Superior temporal gyrus (tissue), 1 donor: ENCODE measurements around the gene ATOSB.
"Not testable (repeated sequence)": the region's sequence is repeated elsewhere in the genome, so short reads cannot be mapped to it uniquely, and the experiment has no call there.

Experiments
- DNase-seq: peaks from one replicate; pipeline ENCODE4 v3.0.0-alpha.2; 2016; ENCODE audit errors: extremely low spot score

ATOSB gene, protein sequence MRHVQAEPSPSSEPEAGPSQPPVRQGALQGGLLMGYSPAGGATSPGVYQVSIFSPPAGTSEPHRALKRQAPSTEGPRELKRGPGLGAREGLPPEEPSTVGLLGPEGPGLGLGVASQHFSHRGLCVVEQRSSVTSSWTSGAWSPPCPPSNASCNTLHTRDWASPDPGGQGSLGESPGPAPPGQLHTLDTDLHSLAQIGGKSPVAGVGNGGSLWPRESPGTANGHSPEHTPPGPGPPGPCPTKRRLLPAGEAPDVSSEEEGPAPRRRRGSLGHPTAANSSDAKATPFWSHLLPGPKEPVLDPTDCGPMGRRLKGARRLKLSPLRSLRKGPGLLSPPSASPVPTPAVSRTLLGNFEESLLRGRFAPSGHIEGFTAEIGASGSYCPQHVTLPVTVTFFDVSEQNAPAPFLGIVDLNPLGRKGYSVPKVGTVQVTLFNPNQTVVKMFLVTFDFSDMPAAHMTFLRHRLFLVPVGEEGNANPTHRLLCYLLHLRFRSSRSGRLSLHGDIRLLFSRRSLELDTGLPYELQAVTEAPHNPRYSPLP

DNA sequence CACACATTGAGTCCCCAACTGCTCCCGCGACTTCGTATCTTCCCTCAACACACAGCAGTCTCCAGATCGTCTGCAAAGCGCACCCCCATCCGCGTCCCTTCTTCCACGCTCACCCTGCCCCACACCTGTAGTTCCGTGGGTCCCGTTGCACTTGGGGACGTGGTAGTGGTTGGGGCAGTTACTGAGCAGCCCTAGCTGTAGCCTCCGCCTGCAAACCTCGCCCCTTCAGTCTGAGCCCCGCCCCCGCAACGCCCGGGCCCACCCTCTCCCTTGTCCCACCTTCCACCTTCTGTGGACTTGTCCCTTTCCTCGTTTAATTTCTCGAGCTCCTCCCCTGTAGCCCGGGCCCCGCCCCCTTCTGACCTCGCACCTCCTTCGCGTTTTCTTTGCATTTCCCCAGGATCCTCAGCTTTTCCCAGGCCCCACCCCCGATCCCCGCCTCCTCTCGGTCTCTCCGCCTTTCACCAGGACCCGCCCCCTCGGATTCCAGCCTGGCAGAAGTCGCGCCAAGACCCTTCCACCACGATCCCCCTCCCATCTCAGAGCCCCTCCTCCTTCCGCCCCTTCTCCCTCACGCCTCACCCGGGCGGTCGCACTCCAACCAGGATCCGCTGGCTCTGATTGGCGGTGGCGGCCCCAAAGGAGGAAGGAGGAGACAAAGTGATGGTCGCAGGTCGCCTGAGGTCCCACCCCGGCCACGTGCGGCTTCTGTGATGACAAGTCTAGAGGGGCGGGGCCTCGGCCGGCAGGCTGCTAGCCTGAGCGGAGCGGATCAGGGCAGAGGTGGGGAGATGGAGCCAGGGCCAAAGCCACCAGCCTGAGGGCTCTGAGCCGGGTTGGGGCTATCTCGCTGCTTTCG lies at the start of gene ATOSB:
ATOSB (minus strand) TSS at position 183 of the 859 bp plus-strand sequence. CDS start 7,588 bp downstream, outside the sequence.
- peak; percentile 55 for DNase-seq

DNA sequence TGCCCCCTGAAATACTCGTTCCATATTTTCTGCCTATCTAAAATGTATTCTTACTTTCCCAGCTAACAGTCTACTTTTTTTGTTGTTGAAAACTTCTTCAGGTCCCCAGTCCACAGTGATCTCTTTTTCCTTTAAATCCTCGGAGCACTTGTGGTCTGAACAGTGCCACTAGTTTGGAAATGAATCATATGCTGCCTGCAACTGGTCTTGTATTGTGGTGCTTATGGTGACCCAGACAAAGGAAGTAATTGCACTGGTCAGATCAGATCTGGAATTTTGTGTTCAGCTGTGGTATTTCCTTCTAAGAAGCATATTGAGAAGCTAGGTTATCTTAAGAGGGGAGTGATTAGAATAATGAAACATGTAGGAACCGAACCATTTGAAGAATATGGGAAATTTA lies 49.0 kb upstream of the ATOSB start:
- no peak for DNase-seq

DNA sequence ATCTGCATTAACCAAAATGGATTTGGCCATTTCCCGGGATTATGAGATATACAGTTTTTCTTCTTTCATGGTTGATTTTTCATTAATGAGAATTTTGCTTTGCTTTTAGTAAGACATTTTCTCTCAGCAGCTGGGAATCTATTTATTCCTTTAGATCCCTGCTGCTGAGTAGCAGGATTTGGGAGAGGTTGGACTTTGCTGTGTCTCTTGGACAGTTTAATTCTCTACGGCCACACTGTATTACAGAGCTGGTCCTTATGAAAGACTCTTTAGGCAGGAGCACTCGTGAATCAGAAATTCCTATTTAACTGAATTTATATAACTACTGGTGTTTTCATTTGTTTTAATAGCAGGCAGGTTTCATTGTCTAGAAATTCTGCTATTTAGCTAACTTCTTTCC lies 47.8 kb upstream of the ATOSB start:
- DNase-seq, result peak; percentile 30

DNA sequence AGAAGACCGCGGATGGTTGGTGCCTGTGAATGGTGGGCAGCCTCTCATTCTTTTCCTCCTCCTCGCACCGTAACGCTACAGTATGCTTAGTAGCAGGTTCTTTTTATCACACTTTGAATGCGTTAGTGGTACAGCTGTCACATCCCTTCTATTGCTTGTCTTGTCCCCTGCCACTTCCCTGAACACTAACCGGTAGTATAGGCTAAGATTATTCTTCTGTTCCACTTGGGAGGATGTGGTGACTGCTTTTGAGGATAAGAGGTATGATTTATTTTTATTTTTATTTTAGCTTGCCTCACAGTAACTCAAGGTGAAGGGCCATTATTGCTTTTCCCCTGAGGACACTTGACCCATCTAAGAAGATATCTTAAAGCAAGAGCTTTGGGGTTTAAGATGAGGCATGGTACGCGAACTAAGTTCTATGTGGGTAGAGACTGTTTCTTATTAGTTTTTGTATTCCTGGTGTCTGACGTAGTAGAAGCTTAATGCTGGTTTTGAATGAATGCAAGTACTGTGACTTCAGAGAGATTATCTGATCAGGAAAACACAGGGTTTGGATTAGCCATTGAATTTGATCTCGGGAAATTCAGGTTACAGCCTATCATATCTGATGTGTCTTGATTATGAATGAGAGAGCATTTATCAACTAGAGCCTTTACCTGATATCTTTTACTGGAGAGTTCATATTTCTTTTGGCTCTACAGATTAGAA lies 47.1 kb upstream of the ATOSB start:
- peak; percentile 67 for DNase-seq

DNA sequence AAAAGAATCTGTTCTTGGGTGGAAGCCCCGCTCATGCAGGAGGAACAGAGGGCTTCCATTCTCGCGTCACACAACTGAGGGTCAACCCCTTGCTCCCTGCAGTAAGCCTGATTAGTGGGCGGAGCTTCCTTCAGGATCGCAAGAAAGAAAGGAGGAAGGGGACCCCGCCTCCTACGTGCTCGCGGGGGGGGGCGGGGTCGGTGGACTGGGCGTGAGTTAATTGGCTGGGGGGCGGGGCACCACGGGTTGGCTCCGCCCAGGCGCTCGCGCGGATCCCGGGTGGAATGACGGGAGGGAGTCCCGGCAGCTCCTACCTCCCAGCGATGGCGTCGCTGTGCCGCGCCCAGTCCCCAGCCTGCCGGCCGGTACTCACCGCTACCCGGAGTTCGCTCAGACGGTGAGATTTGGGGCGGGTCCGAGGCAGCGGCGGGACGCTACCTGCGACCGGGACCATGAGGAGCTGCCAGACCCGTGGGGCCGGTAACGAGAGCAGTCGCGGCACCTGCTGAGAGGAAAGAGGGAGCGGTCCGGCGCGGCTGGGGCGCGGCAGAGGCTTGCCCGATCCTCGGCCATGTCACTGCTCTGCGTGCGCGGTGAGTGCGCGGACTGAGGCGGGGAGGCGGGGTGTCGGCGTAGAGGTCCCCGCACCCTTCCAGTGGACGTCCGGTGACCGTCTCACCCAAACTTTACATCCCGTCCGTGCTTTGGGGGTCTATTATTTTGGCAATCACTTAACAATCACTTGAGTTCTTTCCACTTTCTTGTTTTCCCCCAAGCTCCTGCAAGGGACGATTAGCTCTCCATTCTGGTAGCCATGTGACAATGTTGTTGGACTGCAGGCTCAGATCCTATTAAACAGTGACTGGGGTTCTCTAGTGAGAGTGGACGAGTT lies 46.3 kb upstream of the ATOSB start, which contains the start of gene UNC13B:
UNC13B (plus strand) TSS at position 297 of the 892 bp plus-strand sequence; CDS start at position 572, 275 bp downstream.
- peak; percentile 89 for DNase-seq

DNA sequence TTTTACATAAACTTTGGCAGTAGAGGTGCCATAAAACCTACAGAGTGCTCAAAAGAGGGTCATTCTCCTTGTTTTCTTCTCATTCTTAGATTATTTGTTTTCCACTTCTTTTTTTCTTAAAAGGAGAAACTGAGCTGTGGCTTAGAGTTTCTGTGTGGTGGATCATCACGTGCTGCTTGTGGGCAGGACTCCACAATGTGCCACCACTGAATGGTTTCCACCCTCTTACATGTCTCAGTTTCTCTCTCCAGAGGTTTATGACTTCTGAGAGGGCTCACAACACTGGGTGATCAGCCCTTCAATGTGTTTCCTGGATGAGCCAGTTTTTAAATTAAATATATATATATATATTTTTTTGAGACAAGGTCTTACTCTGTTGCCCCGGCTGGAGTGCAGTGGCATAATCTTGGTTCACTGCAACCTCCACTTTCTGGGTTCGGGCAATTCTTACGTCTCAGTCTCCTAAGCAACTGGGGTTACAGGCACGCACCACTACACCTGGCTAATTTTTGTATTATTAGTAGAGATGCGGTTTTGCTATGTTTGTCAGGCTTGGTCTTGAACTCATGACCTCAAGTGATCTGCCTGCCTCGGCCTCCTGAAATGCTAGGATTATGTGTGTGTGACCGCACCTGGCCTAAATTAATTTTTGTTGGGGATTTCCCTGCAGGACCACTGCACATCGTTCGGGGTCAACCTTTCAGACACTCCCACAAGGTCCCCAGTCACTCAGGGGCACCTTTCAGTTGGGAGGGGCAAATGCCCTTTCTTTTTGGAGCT lies 43.0 kb upstream of the ATOSB start:
- DNase-seq, result no peak

DNA sequence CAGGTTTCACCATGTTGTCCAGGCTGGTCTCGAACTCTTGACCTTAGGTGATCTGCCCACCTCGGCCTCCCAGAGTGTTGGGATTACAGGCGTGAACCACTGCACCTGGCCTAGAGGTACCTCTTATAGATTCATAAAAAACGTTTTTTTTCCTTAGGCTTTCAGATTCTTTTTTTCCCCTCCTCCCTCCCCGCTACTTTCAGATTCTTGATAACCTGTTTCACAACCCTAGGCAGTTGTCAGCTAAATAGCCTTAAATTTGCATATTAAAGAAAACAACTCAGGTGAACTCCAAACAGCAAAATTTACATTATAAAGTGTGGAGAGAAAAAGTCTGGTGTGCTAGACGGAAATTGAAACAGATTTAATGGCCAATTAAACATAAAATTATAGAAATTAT lies 42.2 kb upstream of the ATOSB start:
- not testable (repeated sequence) for DNase-seq

DNA sequence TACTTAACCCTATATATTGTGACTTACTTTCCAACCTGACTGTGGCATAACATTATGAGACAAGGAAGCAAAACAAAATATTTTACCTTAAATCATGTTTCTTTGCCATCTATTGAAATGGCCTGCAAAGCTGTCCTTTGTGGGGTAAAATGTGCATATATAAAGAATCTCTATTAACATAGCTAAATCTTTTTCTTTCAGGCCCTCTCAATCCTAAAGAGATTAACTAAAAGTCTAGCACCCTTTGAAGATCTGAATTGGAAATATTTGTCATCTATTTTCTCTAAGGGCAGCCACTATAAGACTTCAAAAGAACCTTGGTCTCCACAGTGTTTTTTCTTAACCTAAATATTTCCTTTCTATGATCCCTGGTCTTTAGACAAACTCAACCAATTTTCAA lies 41.1 kb upstream of the ATOSB start:
- DNase-seq, result no peak

DNA sequence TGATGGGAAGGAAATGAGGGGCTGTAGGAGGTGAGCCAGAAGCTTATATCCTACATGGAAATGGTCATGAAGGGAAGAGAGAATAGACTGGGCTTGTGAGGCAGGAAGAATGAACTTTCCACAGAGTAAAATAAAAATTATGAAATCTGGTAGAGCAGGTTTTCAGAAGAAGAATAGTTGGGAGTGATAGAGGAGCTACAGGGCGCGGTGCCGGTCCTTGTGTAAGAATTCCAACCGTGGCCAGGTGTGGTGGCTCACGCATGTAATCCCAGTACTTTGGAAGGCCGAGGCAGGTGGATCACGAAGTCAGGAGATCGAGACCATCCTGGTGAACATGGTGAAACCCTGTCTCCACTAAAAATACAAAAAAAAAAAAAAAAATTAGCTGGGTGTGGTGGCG lies 37.3 kb upstream of the ATOSB start:
- DNase-seq, result no peak

DNA sequence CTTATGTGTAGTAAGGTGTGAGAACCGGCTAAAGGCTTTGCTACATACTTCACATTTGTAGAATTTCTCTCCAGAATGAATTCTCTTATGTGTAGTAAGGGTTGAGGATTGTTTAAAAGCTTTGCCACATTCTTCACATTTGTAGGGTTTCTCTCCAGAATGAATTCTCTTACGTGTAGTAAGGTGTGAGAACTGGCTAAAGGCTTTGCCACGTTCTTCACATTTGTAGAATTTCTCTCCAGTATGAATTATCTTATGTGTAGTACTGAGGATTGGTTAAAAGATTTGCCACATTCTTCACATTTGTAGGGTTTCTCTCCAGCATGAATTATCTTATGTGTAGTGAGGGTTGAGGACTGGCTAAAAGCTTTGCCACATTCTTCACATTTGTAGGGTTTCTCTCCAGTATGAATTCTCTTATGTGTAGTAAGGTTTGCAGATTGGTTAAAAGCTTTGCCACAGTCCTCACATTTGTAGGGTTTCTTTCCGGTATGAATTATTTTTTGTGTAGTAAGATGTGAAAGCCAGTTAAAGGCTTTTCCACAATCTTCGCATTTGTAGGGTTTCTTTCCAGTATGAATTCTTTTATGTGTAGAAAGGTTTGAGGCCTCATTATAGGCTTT lies 32.4 kb upstream of the ATOSB start:
- DNase-seq, result not testable (repeated sequence)

DNA sequence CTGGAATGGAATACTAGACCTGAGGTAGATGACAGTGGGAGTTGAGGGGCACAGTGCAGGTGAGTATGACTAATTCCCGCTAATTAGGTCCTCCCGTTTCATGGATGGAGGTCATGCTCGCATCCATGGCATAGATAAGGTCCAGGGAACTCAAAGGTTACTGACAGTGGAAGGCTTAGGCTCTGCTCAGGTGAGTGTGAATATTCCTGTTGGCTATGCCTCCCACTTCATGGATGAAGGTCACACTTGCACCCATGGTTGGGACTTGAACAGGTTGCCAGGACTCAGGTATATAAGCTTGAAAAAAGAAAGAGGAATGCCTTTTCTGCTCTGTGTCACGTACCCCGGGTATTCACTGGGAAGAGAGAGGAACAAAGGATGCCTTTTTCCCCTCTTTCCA lies 26.4 kb upstream of the ATOSB start:
- no peak for DNase-seq

DNA sequence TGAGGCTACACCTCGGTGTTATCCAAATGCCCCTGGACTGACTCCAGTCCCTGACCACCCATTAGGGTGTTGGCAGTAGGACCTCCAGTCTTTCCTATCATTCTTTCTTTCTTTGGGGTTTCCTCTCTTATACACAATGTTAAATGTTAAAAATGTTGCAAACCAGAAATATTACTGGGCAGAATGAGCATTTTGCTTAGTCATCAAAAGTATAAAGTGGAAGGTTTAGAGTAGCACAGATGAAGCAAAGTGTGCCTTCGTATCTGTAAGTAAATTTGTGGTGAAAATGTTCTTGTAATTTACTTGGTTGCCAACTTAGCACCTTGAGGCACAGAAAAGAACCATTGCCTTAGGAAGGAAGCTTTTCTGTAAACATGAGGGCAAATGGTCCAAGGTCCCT lies 24.4 kb upstream of the ATOSB start:
- no peak for DNase-seq

DNA sequence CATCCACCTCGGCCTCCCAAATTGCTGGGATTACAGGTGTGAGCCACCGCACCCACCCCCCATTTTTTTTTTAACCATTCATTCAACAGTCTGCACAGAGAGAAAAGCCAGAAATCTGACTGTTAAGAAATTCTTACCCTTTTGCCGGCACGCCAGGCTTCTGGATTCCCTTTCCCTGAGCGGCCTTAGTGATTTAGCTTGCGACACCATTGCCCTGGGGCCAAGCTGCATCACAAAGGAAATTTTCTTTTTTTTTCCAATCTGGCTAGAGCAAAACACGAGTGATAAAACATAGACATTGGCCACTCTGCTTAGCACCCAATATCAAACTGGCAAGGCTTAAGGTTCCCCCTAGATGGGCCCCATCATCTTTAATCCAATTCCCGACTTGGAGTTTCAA lies 21.2 kb upstream of the ATOSB start:
- no peak for DNase-seq

DNA sequence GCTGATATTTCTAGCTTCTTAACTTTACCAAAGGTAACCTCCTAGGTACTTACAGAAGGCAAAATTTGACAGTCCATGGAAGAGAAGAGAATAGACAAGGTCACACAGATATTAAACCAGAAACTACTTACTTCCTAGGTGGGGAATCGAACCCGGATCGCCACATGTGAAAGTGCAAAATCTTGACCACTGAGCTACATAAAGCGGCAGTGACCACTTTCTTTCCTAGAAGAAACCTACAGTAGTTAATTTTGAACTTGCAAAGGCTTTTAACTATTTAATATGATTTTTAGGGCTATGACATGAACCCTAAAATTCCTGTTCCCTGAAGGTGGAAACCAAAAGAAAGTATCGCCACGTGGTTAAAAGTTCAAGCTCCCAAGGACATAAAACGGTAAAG lies 20.3 kb upstream of the ATOSB start:
- no peak for DNase-seq

DNA sequence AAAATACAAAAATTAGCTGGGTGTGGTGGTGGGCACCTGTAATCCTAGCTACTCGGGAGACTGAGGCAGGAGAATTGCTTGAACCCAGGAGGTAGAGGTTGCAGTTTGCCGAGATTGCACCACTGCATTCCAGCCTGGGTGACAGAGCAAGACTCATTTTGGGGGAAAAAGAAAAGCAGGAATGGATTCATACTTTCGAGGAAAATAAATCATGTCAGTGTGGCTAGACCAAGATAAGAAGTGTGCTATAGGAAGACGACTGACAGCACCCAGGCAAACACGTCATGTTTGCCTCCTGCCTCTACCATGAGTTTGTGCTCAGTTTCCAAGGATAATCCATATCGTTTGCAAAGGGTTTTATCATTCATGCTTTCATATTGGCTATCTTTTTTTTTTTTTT lies 19.3 kb upstream of the ATOSB start:
- DNase-seq, result no peak

DNA sequence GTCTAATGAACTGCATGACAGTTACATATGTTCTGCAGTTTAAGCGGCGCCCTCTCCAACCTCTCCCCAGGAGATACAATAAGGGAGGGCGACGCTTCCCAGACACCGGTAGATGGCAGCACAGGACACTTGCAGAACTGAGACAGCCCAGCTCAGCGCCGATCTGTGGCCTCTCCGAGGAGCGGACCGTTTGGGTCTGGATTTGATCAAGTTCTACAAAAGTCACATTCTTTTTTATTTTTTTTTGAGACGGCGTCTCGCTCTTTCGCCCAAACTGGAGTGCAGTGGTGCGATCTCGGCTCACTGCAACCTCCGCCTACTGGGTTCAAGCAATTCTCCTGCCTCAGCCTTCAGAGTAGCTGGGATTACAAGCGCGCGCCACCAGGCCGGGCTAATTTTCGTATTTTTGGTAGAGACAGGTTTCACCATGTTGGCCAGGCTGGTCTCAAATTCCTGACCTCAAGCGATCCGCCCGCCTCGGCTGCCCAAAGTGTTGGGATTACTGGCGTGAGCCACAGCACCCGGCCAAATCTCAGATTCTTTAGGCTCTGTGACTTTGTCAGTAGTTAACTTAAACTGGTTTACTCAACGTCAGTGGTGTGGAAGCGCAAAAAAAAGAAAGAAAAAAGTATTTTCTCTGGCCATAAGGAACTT lies 1.4 kb upstream of the ATOSB start:
- DNase-seq, result peak; percentile 97

DNA sequence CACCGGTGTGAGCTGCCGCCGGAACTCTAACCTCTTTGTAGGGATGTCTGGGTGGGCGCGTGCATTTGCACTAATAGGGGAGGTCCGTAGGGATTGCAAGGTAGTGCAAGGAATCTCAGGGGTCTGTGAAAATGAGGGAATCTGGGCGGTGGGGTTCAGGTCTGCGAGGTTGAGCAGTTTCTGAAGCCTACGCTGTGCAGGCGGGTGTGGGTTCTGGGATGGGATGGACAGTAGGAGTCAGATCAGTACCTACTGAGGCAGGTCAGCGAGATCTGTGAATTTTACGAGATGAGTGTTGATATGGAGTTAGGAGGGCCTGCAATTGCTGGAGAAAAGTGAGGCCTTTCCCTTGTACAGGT lies 856 bp upstream of the ATOSB start:
- no peak for DNase-seq

DNA sequence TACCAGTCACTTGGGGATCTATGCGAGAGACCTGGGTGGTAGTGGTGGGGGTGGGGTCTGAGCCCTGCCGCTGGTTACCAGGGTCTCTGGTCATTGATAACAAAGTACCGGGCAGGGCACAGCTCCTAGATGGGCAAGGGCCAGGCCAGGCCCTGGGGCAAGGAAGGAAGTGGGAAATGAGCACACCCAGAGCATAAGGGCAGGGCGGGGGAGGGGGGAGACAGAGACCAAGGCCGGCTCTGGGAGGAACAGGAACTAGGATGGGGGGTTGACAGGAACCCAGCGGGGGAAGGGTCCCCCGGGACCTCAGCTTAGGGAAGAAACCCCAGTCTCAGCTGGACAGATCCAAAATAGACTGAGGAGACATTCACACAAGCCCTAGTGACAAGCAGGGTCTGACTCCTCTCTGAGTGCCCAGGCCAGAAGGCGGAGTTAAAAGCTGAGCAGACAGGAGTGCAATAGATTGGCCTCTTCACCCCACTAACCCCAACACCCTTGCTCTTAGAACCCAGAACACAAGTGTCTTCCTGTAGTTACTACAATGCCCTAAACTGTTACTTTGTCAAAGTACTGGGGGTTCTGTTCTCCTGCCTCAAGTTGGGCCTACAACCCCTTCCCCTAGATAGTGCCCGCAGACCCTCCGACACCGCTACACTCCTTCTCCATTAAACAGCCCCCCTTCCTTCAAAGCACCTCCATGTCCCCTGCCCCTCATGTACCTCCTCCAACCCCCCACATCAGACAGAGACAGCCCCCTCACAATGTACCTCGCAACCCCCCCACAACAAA lies 628 bp downstream of the ATOSB start:
- no peak for DNase-seq
